Forelimb muscle (tissue), 1 donor: ENCODE results near the gene LECT2. TPM values are rescaled to one million over a fixed set of nuclear protein-coding genes. Genes with fewer than 3 reads are reported as not detected.

ENCODE experiments used
- DNase-seq: peaks from one replicate; pipeline ENCODE4 v3.0.0-alpha.2; 2013; ENCODE audit warnings: low read depth
- polyA plus RNA-seq: library from polyadenylated mRNA; unstranded; fragments of 120-200 nt; gene quantifications from one replicate; pipeline ENCODE4 v1.2.1, GENCODE V29; 2013; ENCODE audit not compliant: insufficient read length

Gene LECT2
- polyA plus RNA-seq, 1 donor = 0.19 TPM

GRCh38 chr5:135937245-135937911, 17.4 kb downstream of the LECT2 start:
- no peak for DNase-seq

- DNase-seq = no peak
Observed at GRCh38 chr5:135934939-135935338, 19.8 kb downstream of the LECT2 start.

- no peak for DNase-seq
Observed at GRCh38 chr5:135930949-135931295, 23.9 kb downstream of the LECT2 start.

- no peak for DNase-seq
Observed at GRCh38 chr5:135930029-135930948, 24.5 kb downstream of the LECT2 start.

GRCh38 chr5:135921388-135921787, 33.4 kb downstream of the LECT2 start:
- DNase-seq = no peak

GRCh38 chr5:135920199-135920598, 34.6 kb downstream of the LECT2 start:
- no peak for DNase-seq

GRCh38 chr5:135916638-135917263, 38.0 kb downstream of the LECT2 start:
- DNase-seq = no peak

GRCh38 chr5:135915466-135916001, 39.2 kb downstream of the LECT2 start:
- no peak for DNase-seq

GRCh38 chr5:135913713-135914626, 40.8 kb downstream of the LECT2 start:
- DNase-seq = no peak

- no peak for DNase-seq
Observed at GRCh38 chr5:135905144-135905543, 49.6 kb downstream of the LECT2 start.

- no peak for DNase-seq
Observed at GRCh38 chr5:135901633-135902032, 53.1 kb downstream of the LECT2 start.

GRCh38 chr5:135900276-135900675, 54.5 kb downstream of the LECT2 start:
- no peak for DNase-seq

- no peak for DNase-seq
Observed at GRCh38 chr5:135898651-135899050, 56.1 kb downstream of the LECT2 start.

Other genes with a start within 250 kb of the LECT2 start
- gene SLC25A48, start 120.3 kb downstream of the LECT2 start, polyA plus RNA-seq = 0.19 TPM
- gene IL9, start 59.1 kb downstream of the LECT2 start, polyA plus RNA-seq = not detected
- gene TGFBI, start 74.0 kb upstream of the LECT2 start, polyA plus RNA-seq = 161 TPM
- 39.8 TPM for gene SMAD5, start 177.9 kb upstream of the LECT2 start, polyA plus RNA-seq
- gene SMIM32, start 238.2 kb upstream of the LECT2 start, polyA plus RNA-seq = not detected